ENCODE measurements around the gene ARL5B. TPM values are rescaled to one million over a fixed set of nuclear protein-coding genes. Genes with fewer than 3 reads are reported as not detected.
A peak's percentile ranks its signal among the peaks of the same experiment; 100 is the strongest.
"Not testable (repeated sequence)": the region's sequence is repeated elsewhere in the genome, so short reads cannot be mapped to it uniquely, and the experiment has no call there.

The ARL5B gene
- total and polyA plus RNA-seq, 4 donors, result 3.7 to 49.2 (median 8.2) TPM

DNA sequence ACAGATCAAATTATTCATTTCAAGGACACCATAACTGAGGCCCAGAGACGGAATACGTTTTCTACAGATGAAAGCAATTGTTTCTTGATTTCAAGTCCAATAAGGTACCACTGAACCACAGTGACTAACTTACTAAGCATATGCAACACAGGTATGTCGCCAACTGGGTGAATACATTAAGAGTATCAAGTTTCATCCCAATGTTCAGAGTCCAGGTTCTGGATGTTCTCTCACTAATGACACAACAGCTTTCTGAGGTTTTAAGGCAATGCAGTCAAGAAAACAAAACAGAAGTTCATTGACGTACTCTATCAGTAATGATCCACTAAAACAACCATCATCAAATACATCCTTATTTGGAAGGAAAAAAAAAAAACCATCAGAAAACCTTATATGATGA, 43.6 kb upstream of the ARL5B start:
- Histone ChIP-seq H3K4me3 (no peak overlapping the region), H3K27me3 (ENCODE audit: control insufficient read depth in 3 of 3, insufficient read depth in 3 of 3, low read length in 2 of 3) (no peaks in the 10 kb centered on the region), H3K36me3 (ENCODE audit: control insufficient read depth in 4 of 4, insufficient read depth in 4 of 4, low read length in 4 of 4) (peaks cover 0 to 11% (median 2%) of the 10 kb centered on the region in 4 donors), H3K9ac (ENCODE audit: insufficient read depth in 1 of 2, low read length in 2 of 2) (no peak overlapping the region), H3K4me1 (ENCODE audit: control insufficient read depth in 5 of 5, insufficient read depth in 5 of 5, low read length in 5 of 5) (no peaks in the 10 kb centered on the region), H3K27ac (ENCODE audit: low read depth in 1 of 2, low read length in 1 of 2) (no peak overlapping the region), H3K9me3 (ENCODE audit: control insufficient read depth in 4 of 4, insufficient read depth in 3 of 4, low read length in 3 of 4) (no peaks in the 10 kb centered on the region)
- WGBS, 2 donors, result 96 to 98% methylated on average over 4 of the region's 4 CpGs
- TF ChIP-seq, protein P1, sequence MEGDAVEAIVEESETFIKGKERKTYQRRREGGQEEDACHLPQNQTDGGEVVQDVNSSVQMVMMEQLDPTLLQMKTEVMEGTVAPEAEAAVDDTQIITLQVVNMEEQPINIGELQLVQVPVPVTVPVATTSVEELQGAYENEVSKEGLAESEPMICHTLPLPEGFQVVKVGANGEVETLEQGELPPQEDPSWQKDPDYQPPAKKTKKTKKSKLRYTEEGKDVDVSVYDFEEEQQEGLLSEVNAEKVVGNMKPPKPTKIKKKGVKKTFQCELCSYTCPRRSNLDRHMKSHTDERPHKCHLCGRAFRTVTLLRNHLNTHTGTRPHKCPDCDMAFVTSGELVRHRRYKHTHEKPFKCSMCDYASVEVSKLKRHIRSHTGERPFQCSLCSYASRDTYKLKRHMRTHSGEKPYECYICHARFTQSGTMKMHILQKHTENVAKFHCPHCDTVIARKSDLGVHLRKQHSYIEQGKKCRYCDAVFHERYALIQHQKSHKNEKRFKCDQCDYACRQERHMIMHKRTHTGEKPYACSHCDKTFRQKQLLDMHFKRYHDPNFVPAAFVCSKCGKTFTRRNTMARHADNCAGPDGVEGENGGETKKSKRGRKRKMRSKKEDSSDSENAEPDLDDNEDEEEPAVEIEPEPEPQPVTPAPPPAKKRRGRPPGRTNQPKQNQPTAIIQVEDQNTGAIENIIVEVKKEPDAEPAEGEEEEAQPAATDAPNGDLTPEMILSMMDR (IDR thresholded peaks at IDR 0.05; ENCODE audit: control extremely low read depth, extremely low read depth), result no peak
- no peak for ATAC-seq (ENCODE audit: insufficient read depth, low FRiP score)
- DNase-seq, result no peak

DNA sequence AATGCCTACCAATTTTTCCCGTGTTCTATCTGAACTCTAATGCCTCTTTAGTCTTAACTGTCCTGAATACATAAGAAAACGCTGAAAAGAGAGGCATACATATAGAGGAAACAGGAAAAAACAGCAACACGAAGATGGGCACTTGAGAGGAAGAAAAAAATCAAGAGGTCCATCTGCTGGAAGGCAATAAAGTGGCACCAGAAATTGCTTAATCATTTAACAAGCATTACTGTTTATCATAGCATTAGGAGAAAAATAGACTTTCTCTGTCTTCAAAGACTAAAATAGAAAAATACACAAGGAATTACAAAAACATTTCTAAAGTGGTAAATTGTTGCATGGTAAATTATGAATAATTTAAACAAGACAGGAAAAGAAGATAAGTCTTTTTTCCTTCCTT, 42.9 kb upstream of the ARL5B start:
- Histone ChIP-seq H3K27ac (ENCODE audit: low read depth in 1 of 2, low read length in 1 of 2) (no peak overlapping the region), H3K9me3 (ENCODE audit: control insufficient read depth in 4 of 4, insufficient read depth in 3 of 4, low read length in 3 of 4) (no peaks in the 10 kb centered on the region), H3K36me3 (ENCODE audit: control insufficient read depth in 4 of 4, insufficient read depth in 4 of 4, low read length in 4 of 4) (peaks cover 0 to 11% (median 2%) of the 10 kb centered on the region in 4 donors), H3K4me1 (ENCODE audit: control insufficient read depth in 5 of 5, insufficient read depth in 5 of 5, low read length in 5 of 5) (no peaks in the 10 kb centered on the region), H3K9ac (ENCODE audit: insufficient read depth in 1 of 2, low read length in 2 of 2) (no peak overlapping the region), H3K27me3 (ENCODE audit: control insufficient read depth in 3 of 3, insufficient read depth in 3 of 3, low read length in 2 of 3) (no peaks in the 10 kb centered on the region), H3K4me3 (no peak overlapping the region)
- no peak for DNase-seq
- TF ChIP-seq, protein P1 (IDR thresholded peaks at IDR 0.05; ENCODE audit: control extremely low read depth, extremely low read depth), result no peak
- WGBS, 2 donors, result 50 to 58% methylated on average over 3 of the region's 3 CpGs
- no peak for ATAC-seq (ENCODE audit: insufficient read depth, low FRiP score)

DNA sequence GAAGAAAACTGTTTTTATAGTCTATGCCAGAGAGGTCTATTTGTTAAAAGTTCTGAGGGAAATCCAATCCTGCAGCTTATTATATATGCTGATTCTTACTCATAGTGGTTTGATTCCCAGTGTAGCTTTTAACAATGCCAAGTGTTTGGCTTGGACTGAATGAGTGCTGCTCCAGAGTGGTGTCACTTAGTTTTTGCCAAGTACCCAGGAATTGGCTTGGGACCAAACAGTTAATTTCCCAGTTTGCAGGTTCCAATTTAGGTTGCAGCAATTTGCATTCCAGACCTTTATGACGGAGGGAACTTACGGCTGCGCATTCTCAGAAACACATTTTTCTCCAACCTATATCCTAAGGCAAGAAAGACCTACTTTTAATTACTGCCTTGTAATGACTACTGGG, 40.2 kb upstream of the ARL5B start:
- no peaks in the 10 kb centered on the region for H3K27me3 ChIP-seq (ENCODE audit: control insufficient read depth in 3 of 3, insufficient read depth in 3 of 3, low read length in 2 of 3)
- ATAC-seq (ENCODE audit: insufficient read depth, low FRiP score), result peak; percentile 28
- H3K27ac ChIP-seq (ENCODE audit: low read depth in 1 of 2, low read length in 1 of 2), result no peak overlapping the region
- H3K4me3 ChIP-seq, result no peak overlapping the region
- TF ChIP-seq, protein P1 (IDR thresholded peaks at IDR 0.05; ENCODE audit: control extremely low read depth, extremely low read depth), result no peak
- H3K9ac ChIP-seq (ENCODE audit: insufficient read depth in 1 of 2, low read length in 2 of 2), result no peak overlapping the region
- peak; percentile 29 to 77 (median 47) for DNase-seq
- WGBS, 2 donors, result 57 to 85% methylated on average over 3 of the region's 3 CpGs
- no peaks in the 10 kb centered on the region for H3K9me3 ChIP-seq (ENCODE audit: control insufficient read depth in 4 of 4, insufficient read depth in 3 of 4, low read length in 3 of 4)
- no peaks in the 10 kb centered on the region for H3K4me1 ChIP-seq (ENCODE audit: control insufficient read depth in 5 of 5, insufficient read depth in 5 of 5, low read length in 5 of 5)
- peaks cover 0 to 8% (median 3%) of the 10 kb centered on the region in 4 donors for H3K36me3 ChIP-seq (ENCODE audit: control insufficient read depth in 4 of 4, insufficient read depth in 4 of 4, low read length in 4 of 4)

DNA sequence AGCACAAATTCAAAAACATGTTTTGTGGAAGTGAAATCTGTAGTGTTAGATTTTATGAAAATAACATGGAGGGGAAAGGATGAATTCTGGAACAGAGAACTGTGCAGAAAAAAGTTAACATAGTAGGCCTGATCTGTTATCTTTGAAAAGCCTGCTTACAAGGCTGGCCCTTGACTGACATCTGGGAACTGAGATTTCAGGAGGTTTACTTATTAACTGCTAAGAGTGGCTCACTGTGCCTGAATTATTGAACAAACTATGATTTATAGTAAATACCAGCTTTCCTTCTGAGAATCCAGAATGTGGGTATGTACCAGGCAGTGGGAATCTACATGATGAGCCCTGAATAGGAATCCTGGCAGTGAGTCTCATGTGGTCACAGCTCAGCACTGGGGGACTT, 38.4 kb upstream of the ARL5B start:
- Histone ChIP-seq H3K4me3 (no peak overlapping the region), H3K4me1 (ENCODE audit: control insufficient read depth in 5 of 5, insufficient read depth in 5 of 5, low read length in 5 of 5) (no peaks in the 10 kb centered on the region), H3K9ac (ENCODE audit: insufficient read depth in 1 of 2, low read length in 2 of 2) (no peak overlapping the region), H3K27me3 (ENCODE audit: control insufficient read depth in 3 of 3, insufficient read depth in 3 of 3, low read length in 2 of 3) (no peaks in the 10 kb centered on the region), H3K36me3 (ENCODE audit: control insufficient read depth in 4 of 4, insufficient read depth in 4 of 4, low read length in 4 of 4) (peaks cover 0 to 5% (median 2%) of the 10 kb centered on the region in 4 donors), H3K27ac (ENCODE audit: low read depth in 1 of 2, low read length in 1 of 2) (no peak overlapping the region), H3K9me3 (ENCODE audit: control insufficient read depth in 4 of 4, insufficient read depth in 3 of 4, low read length in 3 of 4) (no peaks in the 10 kb centered on the region)
- ATAC-seq (ENCODE audit: insufficient read depth, low FRiP score) (peak; percentile 54), DNase-seq (peak in 2 of 3 donors; percentile 5 to 29)
- TF ChIP-seq, protein P1 (IDR thresholded peaks at IDR 0.05; ENCODE audit: control extremely low read depth, extremely low read depth), result no peak

DNA sequence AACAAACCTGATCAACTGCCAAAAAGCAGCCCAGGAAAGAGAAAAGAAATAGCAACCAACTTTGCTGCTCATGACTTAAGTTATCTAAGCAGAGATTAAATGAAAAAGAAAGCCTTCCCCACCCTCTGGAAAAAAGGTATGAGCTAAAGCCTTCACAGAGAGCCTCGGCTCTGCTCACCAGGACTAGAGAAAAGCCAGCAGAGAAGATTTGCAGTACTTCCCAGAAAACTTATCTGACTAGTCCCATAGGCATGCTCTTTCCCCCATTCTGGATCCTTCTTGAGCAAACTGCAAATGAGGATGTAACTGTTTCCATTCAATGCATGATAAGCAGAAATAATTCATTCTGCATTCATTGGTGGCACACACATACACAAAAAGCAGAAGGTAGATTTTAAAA, 35.6 kb upstream of the ARL5B start:
- WGBS, 2 donors, result 68 to 78% methylated on average over 1 of the region's 1 CpG
- DNase-seq; H3K27ac ChIP-seq (ENCODE audit: low read depth in 1 of 2, low read length in 1 of 2); H3K27me3 ChIP-seq (ENCODE audit: control insufficient read depth in 3 of 3, insufficient read depth in 3 of 3, low read length in 2 of 3); ATAC-seq (ENCODE audit: insufficient read depth, low FRiP score); H3K4me1 ChIP-seq (ENCODE audit: control insufficient read depth in 5 of 5, insufficient read depth in 5 of 5, low read length in 5 of 5); H3K4me3 ChIP-seq; H3K9me3 ChIP-seq (ENCODE audit: control insufficient read depth in 4 of 4, insufficient read depth in 3 of 4, low read length in 3 of 4); H3K36me3 ChIP-seq (ENCODE audit: control insufficient read depth in 4 of 4, insufficient read depth in 4 of 4, low read length in 4 of 4); H3K9ac ChIP-seq (ENCODE audit: insufficient read depth in 1 of 2, low read length in 2 of 2): not testable (repeated sequence)

All from lung (tissue), 12 donors.